HG03135 (cell line): ENCODE measurements around the gene KIF22.
"Not testable (repeated sequence)": the region's sequence is repeated elsewhere in the genome, so short reads cannot be mapped to it uniquely, and the experiment has no call there.

Experiments used
- ATAC-seq: cut with Tn5 transposase; IDR thresholded peaks from one replicate; pipeline ENCODE4 v1.9.1; 2021; ENCODE audit warnings: mild to moderate bottlenecking, moderate library complexity; ENCODE audit not compliant: unreplicated experiment

The KIF22 gene

GRCh38 chr16:29765167-29766032, 25.2 kb upstream of the KIF22 start:
- no peak for ATAC-seq

GRCh38 chr16:29766571-29766970, 24.0 kb upstream of the KIF22 start:
- no peak for ATAC-seq

GRCh38 chr16:29767062-29767461, 23.5 kb upstream of the KIF22 start:
- ATAC-seq, result no peak

- no peak for ATAC-seq
Measured at GRCh38 chr16:29769507-29769906, 21.0 kb upstream of the KIF22 start.

DNA sequence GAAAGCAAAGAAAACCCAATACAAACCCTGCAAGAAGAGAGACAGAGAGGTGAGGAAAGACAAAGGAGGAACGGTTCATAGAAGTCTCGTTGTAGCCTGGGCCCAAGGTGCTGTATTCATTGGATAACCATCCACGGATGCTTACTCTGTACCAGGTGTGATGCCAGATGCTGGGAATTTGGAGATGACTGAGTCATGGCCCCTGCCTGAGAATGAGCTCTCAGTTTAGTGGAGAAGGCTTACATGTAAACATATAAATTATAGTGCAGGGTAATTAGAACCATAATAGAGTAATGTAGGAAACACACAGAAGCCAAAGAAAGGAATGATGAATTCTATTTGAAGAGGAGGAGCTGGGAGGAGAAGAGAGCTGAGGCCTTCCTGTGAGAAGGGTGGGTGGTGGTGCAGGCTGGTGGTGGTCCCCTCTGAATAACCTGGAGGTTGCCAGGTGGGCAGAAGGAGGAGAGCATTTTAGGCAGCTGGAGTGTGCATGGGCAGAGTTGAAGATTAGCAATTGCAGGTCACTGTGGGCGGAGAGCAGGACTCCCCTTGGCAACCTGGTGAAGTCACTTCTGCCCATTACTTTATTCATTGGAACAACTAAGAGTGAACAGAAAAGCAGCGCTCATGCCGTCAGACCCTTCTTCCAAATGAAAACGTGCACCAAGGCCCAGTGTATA, 20.2 kb upstream of the KIF22 start:
- ATAC-seq, result no peak

GRCh38 chr16:29772330-29772729, 18.2 kb upstream of the KIF22 start:
- ATAC-seq, result not testable (repeated sequence)

GRCh38 chr16:29774730-29775129, 15.8 kb upstream of the KIF22 start:
- no peak for ATAC-seq

- ATAC-seq, result no peak
Measured at GRCh38 chr16:29775742-29776408, 14.7 kb upstream of the KIF22 start.

- ATAC-seq, result no peak
Measured at GRCh38 chr16:29777576-29778350, 12.8 kb upstream of the KIF22 start, which contains the start of gene ZG16. ZG16 (plus strand) TSS chr16:29778256; CDS start chr16:29779267, 1,011 bp downstream.

DNA sequence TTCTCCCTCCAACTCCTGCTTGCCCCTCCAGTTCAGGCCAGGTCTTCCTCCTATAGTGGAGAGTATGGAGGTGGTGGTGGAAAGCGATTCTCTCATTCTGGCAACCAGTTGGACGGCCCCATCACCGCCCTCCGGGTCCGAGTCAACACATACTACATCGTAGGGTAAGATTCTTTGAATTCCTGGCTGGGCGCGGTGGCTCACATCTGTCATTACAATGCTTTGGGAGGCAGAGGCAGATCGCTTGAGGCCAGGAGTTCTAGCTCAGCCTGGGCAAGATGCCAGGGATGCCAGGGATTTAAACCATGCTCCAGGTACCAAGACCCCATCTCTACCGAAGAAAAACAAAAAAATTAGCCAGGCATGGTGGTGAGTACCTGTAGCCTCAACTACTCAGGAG, 11.1 kb upstream of the KIF22 start:
- no peak for ATAC-seq

DNA sequence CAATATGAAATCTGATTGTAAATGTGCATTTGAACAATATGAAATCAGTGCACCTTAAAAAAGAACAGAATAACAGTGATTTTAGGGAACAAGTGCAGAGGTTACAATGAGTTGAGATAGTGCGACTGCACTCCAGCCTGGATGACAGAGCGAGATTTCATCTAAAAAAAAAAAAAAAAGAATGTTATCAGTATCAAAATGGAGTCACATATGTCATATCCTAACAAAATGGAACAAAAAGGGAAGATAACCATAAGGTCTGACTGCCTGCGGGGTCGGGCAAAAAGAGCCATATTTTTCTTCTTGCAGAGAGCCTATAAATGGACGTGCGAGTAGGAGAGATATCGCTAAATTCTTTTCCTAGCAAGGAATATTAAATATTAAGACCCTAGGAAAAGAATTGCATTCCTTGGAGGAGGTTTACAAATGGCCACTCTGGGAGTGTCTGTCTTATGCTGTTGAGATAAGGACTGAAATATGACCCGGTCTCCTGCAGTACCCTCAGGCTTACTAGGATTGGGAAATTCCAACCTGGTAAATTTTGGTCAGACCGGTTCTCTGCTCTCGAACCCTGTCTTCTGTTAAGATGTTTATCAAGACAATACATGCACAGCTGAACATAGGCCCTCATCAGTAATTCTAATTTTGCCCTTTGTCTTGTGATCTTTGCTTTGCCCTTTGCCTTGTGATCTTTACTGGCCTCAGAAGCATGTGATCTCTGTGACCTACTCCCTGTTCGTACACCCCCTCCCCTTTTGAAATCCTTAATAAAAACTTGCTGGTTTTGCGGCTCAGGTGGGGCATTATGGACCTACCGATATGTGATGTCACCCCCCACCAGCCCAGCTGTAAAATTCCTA, 7.2 kb upstream of the KIF22 start:
- ATAC-seq, result not testable (repeated sequence)

DNA sequence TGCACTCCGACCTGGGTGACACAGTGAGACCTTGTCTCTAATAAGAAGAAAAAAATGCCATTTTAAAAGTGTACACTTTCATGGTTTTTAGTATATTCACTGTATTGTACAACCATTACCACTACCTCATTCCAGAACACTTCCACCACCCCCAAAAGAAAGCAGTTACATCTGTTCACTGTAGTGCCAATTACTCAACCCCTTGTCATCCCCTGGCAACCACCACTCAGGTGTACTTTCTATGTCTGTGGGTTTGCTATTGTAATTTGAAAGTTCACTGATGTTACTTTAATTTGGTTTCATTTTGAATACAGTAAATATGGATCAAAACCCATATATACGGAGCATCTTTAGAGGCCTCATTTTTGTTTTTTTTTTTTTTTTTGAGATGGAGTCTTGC, 6.4 kb upstream of the KIF22 start:
- ATAC-seq, result no peak

DNA sequence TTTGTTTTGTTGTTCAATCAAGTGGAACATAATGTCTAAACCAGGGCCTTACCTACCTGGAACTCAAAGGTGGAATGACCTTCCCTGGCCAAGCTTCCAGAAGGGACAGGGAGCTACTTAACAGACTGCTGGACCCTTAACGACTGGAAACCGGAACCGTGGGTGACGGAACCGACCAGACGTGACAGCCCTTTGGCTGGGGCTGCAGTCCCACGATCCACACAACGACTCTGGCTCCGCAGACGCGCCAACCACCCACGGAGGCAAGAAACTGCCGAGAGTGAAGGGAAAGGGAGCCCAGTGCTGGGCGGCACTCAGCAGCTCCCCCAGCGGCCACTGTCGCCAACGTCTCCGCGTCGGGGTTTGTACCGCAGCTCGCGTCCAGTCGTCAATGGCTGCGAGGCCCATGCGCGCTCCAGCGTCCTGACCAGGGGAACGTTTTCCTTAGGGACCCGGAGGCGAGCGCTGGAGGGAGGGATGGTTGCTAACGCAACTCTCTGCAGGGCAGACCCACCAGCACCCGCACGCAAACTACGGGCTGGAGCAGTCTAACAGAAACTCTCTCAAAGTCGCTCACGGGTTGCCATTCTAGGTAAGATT, 5.5 kb upstream of the KIF22 start:
- no peak for ATAC-seq

GRCh38 chr16:29787155-29787554, 3.4 kb upstream of the KIF22 start:
- ATAC-seq, result not testable (repeated sequence)

DNA sequence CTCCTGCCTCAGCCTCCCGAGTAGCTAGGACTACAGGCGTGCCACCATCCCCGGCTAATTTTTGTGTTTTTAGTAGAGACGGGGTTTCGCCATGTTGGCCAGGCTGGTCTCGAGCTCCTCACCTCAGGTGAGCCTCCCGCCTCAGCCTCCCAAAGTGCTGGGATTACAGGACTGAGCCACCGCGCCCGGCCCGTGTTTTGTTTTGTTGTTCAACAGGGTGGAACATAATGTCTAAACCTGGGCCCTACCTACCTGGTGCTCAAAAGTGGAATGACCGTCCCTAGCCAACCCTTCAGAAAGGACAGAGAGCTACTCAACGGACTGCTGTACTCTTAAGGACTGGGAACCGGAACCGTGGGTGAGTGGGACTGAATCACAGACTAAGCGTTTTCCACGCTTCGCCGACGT, 772 bp upstream of the KIF22 start:
- ATAC-seq, result no peak

DNA sequence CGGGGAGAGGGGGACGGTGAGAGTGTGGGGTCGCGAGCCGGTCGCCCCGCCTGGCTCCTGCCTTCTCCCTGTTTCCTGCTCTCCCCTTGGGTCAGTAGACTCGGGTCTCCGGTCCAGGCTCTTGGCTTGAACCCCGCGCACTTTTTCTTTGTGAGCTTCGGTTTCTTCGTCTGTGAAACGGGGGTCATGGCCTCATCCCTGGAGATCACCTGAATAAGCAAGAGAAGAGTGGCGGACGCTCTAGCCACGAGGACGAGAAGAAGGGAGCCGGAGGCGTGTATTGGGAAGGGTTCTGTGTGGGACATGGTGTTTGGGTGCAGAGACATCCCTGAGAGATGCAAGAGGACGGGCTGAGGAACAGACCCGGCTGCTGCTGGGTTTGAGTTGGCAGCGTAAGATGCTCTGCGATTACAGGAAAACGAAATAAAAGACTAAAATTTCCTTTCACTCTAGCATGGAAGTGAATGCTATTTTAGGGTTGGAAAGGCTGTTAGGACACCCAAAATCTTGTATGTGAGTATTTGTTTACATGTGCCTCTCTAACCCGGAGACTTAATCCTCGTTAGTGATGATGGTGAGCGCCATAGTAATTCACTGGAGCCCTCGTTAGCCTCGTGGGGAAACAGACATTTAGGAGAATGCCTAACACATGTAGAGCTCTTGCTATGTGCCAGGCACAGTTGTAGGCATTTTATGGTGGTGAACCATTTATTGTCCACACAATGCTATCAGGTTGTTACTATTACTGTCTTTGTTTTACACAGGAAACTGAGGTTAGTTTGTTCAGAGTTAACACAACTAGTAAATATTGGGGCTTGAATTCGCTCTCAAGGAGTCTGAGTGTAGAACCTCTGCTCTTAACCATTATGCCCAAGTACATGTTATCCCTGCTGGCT, 646 bp downstream of the KIF22 start:
- no peak for ATAC-seq

DNA sequence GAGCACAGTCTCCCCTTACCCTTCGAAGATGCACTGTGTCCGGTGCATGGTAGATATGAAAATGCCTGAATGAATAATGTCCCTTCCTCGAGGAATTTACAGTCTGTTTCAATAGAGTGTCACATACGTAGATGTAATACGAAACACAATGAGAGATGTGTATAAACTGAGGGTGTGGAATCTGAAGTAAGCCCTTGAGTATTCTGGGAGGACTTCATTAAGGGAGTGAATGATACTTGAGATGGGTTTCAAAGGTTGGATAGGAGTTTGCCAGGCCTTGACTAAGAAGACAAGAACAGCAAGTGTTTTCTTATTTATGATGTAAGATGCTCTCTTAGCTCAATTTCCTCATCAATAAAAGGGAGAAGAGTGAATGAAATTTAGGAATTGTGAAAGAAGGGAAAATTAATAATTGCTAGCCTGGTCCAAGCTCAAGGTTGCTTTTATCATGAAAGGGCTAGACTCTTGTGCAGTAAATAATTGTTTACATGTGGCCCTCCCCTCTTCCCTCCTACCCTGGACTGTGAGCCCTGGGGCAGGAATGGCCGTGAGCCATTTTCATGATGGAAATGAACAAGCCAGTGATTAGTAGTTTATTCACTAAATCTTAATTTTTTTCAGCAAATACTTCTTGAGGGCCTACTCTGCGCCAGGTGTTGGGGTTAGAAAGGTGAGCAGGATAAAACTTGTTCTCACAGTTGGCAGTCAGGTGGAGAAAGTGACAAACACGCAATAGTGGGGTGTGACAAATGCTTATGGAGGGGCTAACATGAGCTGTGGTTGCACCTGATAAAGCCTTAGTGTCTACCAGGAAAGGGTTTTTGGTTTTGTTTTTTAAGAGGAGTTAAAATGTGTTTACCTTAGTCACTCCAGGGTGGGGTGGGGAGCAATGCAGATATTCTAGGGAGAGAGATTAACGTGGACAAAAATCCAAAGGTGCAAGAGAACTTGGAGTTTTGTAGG, 1.6 kb downstream of the KIF22 start:
- no peak for ATAC-seq
